ENCODE measurements around the gene METTL24.
"Not testable (repeated sequence)": the region's sequence is repeated elsewhere in the genome, so short reads cannot be mapped to it uniquely, and the experiment has no call there.

METTL24 gene

GRCh38 chr6:110318971-110319370 lies 39.2 kb downstream of the METTL24 start:
- no peak overlapping the region for H3K4me3 ChIP-seq (ENCODE audit: low read depth, low read length)
- TF ChIP-seq CTCF (IDR thresholded peaks at IDR 0.05; ENCODE audit: insufficient read depth, low read depth, low read length, missing control alignments): no peak
- no peak for DNase-seq (ENCODE audit: low read depth)

GRCh38 chr6:110317646-110318045 lies 40.5 kb downstream of the METTL24 start:
- DNase-seq (ENCODE audit: low read depth): no peak
- H3K4me3 ChIP-seq (ENCODE audit: low read depth, low read length): no peak overlapping the region
- no peak for TF ChIP-seq CTCF (IDR thresholded peaks at IDR 0.05; ENCODE audit: insufficient read depth, low read depth, low read length, missing control alignments)

GRCh38 chr6:110317189-110317588 lies 41.0 kb downstream of the METTL24 start:
- no peak for DNase-seq (ENCODE audit: low read depth)
- TF ChIP-seq CTCF (IDR thresholded peaks at IDR 0.05; ENCODE audit: insufficient read depth, low read depth, low read length, missing control alignments): no peak

GRCh38 chr6:110315869-110316398 lies 42.2 kb downstream of the METTL24 start:
- no peak for DNase-seq (ENCODE audit: low read depth)
- no peak for TF ChIP-seq CTCF (IDR thresholded peaks at IDR 0.05; ENCODE audit: insufficient read depth, low read depth, low read length, missing control alignments)
- H3K4me3 ChIP-seq (ENCODE audit: low read depth, low read length): no peak overlapping the region

More at GRCh38 chr6:110317189-110317588, 41.0 kb downstream of the METTL24 start:
- H3K4me3 ChIP-seq (ENCODE audit: low read depth, low read length): no peak overlapping the region

- no peak overlapping the region for H3K4me3 ChIP-seq (ENCODE audit: low read depth, low read length)
- no peak for TF ChIP-seq CTCF (IDR thresholded peaks at IDR 0.05; ENCODE audit: insufficient read depth, low read depth, low read length, missing control alignments)
- DNase-seq (ENCODE audit: low read depth): no peak
Measured at GRCh38 chr6:110315207-110315868, 42.8 kb downstream of the METTL24 start.

GRCh38 chr6:110310861-110311446 lies 47.2 kb downstream of the METTL24 start:
- no peak for TF ChIP-seq CTCF (IDR thresholded peaks at IDR 0.05; ENCODE audit: insufficient read depth, low read depth, low read length, missing control alignments)
- H3K4me3 ChIP-seq (ENCODE audit: low read depth, low read length): no peak overlapping the region
- peak; percentile 14 for DNase-seq (ENCODE audit: low read depth)

GRCh38 chr6:110309432-110309831 lies 48.7 kb downstream of the METTL24 start:
- not testable (repeated sequence) for H3K4me3 ChIP-seq (ENCODE audit: low read depth, low read length); DNase-seq (ENCODE audit: low read depth)

Measured in GM12865 (cell line).